ENCODE data around the gene POU6F1.

POU6F1 gene

GRCh38 chr12:51192284-51192671, 25.6 kb downstream of the POU6F1 start:
- peak; percentile 14; the same call in 1 of the 2 replicates for TF ChIP-seq RAD21 (IDR thresholded peaks at IDR 0.05; ENCODE audit: low read depth)
- TF ChIP-seq TCF12 (IDR thresholded peaks at IDR 0.05; ENCODE audit: low read depth), result no peak

DNA sequence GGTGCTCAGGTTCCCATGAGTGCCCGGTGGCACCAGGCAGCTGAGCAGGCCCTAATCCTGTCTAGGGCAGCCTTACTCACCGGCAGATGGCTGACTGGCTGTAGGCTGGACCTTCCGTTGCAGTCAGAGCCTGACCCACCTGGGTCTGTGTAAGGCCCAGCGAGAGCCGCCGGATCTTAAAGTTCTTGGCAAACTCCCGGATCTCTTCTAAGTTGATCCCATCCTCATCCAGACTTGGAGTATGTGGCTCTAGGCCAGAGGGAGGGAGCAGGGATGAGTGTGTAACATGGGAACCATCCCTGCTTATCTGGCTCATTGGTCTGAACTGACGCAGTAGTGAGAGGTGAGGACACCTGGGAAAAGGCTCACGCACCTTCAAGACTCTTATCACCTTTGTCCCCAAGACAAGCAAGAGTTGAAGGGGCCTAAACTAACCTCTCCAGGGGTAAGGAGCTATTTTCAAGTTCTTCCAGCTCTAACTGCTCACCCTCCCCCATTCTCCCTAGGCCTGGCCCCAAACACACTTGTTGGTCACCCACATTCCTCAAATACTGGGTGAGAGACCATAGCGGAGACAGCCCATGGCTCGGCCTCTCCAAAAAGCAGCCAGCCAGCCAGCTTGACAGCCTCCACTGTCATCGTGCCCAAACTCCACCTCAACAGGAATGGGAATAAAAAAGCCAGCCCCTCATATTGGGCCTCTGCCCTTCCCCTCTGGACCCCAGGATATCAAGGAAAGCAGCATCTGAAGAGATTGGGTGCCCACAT, 26.2 kb downstream of the POU6F1 start:
- TF ChIP-seq TAF1 (IDR thresholded peaks at IDR 0.05; ENCODE audit: low read depth) (no peak), CREB1 (IDR thresholded peaks at IDR 0.05; ENCODE audit: low read depth) (no peak), ZBTB7A (IDR thresholded peaks at IDR 0.05; ENCODE audit: low read depth) (no peak), FOXM1 (IDR thresholded peaks at IDR 0.05; ENCODE audit: borderline replicate concordance, low read depth) (no peak), CEBPB (IDR thresholded peaks at IDR 0.05) (no peak), RAD21 (IDR thresholded peaks at IDR 0.05; ENCODE audit: low read depth) (no peak)

- no peak for TF ChIP-seq EP300 (IDR thresholded peaks at IDR 0.05; ENCODE audit: borderline replicate concordance)
- no peak for TF ChIP-seq TAF1 (IDR thresholded peaks at IDR 0.05; ENCODE audit: low read depth)
- no peak for TF ChIP-seq USF1 (IDR thresholded peaks at IDR 0.05)
Measured at GRCh38 chr12:51190820-51191219, 27.0 kb downstream of the POU6F1 start.

GRCh38 chr12:51189790-51190355, 28.0 kb downstream of the POU6F1 start:
- TF ChIP-seq FOXM1 (IDR thresholded peaks at IDR 0.05; ENCODE audit: borderline replicate concordance, low read depth) (no peak), ZBTB7A (IDR thresholded peaks at IDR 0.05; ENCODE audit: low read depth) (no peak), CREB1 (IDR thresholded peaks at IDR 0.05; ENCODE audit: low read depth) (no peak), MAX (IDR thresholded peaks at IDR 0.05) (no peak), CEBPB (IDR thresholded peaks at IDR 0.05) (no peak), TEAD4 (IDR thresholded peaks at IDR 0.05) (no peak), TAF1 (IDR thresholded peaks at IDR 0.05; ENCODE audit: low read depth) (no peak), YY1 (IDR thresholded peaks at IDR 0.05; ENCODE audit: low read depth) (no peak), EGR1 (IDR thresholded peaks at IDR 0.05) (no peak), USF1 (IDR thresholded peaks at IDR 0.05) (no peak), RAD21 (IDR thresholded peaks at IDR 0.05; ENCODE audit: low read depth) (no peak), REST (IDR thresholded peaks at IDR 0.05; ENCODE audit: low read depth) (no peak), EP300 (IDR thresholded peaks at IDR 0.05; ENCODE audit: borderline replicate concordance) (no peak), TCF12 (IDR thresholded peaks at IDR 0.05; ENCODE audit: low read depth) (no peak), NFIC (IDR thresholded peaks at IDR 0.05) (no peak)

DNA sequence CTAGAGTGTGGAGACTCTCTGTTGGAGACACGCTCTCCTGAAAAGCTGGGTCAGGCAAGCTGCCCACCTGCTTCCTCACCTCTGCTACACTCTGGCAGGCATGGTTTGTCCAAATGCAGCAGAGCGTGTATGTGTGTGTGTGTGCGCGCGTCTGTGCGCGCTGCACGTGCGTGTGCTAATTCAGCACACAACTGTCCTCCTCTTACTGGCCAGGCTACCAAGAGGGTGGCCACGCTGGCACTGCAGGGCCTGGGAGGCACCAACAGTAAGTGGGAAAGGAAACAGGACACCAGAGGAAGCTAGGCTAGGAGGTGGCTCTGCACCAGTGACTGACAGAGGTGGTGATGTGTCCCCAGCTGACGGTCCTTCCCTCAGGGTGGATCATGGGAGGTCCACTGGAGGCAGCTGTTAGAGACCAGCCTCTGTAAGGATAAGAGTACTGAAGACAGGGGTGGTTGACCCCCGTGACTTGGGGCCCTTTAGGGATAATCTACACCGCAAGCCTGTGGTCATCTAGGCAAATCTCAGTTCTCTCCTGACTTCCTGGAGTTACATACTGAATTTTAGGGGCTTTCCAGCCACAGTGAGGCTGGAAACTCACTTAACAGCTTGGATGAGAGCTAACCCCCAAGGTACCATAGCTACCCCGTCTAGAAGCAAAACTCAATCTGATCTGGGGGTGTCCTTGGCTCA, 29.4 kb downstream of the POU6F1 start:
- TF ChIP-seq CREB1 (IDR thresholded peaks at IDR 0.05; ENCODE audit: low read depth), result no peak
- TF ChIP-seq EP300 (IDR thresholded peaks at IDR 0.05; ENCODE audit: borderline replicate concordance), result no peak
- no peak for TF ChIP-seq TAF1 (IDR thresholded peaks at IDR 0.05; ENCODE audit: low read depth)
- no peak for TF ChIP-seq EGR1 (IDR thresholded peaks at IDR 0.05)
- no peak for TF ChIP-seq FOXM1 (IDR thresholded peaks at IDR 0.05; ENCODE audit: borderline replicate concordance, low read depth)
- no peak for TF ChIP-seq ZBTB7A (IDR thresholded peaks at IDR 0.05; ENCODE audit: low read depth)
- TF ChIP-seq REST (IDR thresholded peaks at IDR 0.05; ENCODE audit: low read depth), result no peak
- TF ChIP-seq TEAD4 (IDR thresholded peaks at IDR 0.05), result no peak
- no peak for TF ChIP-seq NFIC (IDR thresholded peaks at IDR 0.05)
- TF ChIP-seq USF1 (IDR thresholded peaks at IDR 0.05), result no peak
- no peak for TF ChIP-seq CEBPB (IDR thresholded peaks at IDR 0.05)
- TF ChIP-seq YY1 (IDR thresholded peaks at IDR 0.05; ENCODE audit: low read depth), result no peak
- TF ChIP-seq MAX (IDR thresholded peaks at IDR 0.05), result no peak
- TF ChIP-seq TCF12 (IDR thresholded peaks at IDR 0.05; ENCODE audit: low read depth), result no peak
- TF ChIP-seq RAD21 (IDR thresholded peaks at IDR 0.05; ENCODE audit: low read depth), result no peak

Data from Ishikawa (cell line).